ENCODE measurements around the gene GPR17.

GRCh38 chr2:127605691-127606263 lies 40.2 kb upstream of the GPR17 start:
- no peak for TF ChIP-seq CTCF (IDR thresholded peaks at IDR 0.05)
- no peak for TF ChIP-seq POLR2A (IDR thresholded peaks at IDR 0.05)

All from adrenal gland (tissue), 5 donors.